Natural killer cell treated with Interleukin-12 subunit alpha and Interleukin-12 subunit beta and Interleukin-15 and Interleukin-18, amount 100 ng/mL, for 72 hours (primary cell): Measurements from ENCODE around the gene ZBTB18. TPM values are rescaled to one million over a fixed set of nuclear protein-coding genes. Genes with fewer than 3 reads are reported as not detected.
A peak's percentile ranks its signal among the peaks of the same experiment; 100 is the strongest.
"Not testable (repeated sequence)": the region's sequence is repeated elsewhere in the genome, so short reads cannot be mapped to it uniquely, and the experiment has no call there.

Experiments used
- ATAC-seq, 2 donors: fragments of 150-1000 bp; cut with Tn5 transposase in 1 of 2; sonication (Bioruptor Pico), chemical (Tn5 transposase) in 1 of 2; 2 replicates each; pipeline ENCODE4 v1.10.0; 2021
- DNase-seq: peaks from one replicate; pipeline ENCODE4 v3.0.0; 2022; ENCODE audit warnings: low spot score
- H3K27ac Mint-ChIP-seq, 2 donors: 1 replicate in 1 of 2; 2 replicates in 1 of 2; pipeline ENCODE4 v1.8.0; 2022; ENCODE audit warnings: mixed read lengths in 2 of 2, mild to moderate bottlenecking in 1 of 2, moderate library complexity in 1 of 2
- H3K27me3 Mint-ChIP-seq, 2 donors: 1 replicate in 1 of 2; 2 replicates in 1 of 2; pipeline ENCODE4 v1.8.0; 2022; ENCODE audit warnings: mixed read lengths in 2 of 2
- H3K36me3 Mint-ChIP-seq: one replicate; pipeline ENCODE4 v1.8.0; 2022; ENCODE audit warnings: mixed read lengths
- H3K4me1 Mint-ChIP-seq, 2 donors: 1 replicate in 1 of 2; 2 replicates in 1 of 2; pipeline ENCODE4 v1.8.0; 2022; ENCODE audit warnings: low read depth in 2 of 2, mixed read lengths in 2 of 2, mild to moderate bottlenecking in 1 of 2
- H3K4me3 Mint-ChIP-seq: one replicate; pipeline ENCODE4 v1.8.0; 2022; ENCODE audit warnings: mixed read lengths
- H3K9me3 Mint-ChIP-seq: 2 replicates; pipeline ENCODE4 v1.8.0; 2022; ENCODE audit warnings: mixed read lengths
- total RNA-seq, 2 donors: library from RNA; stranded (reverse); gene quantifications; one replicate each; pipeline ENCODE4 v1.2.3, GENCODE V29; 2022

Gene ZBTB18
- 1 to 10 TPM; 2.3 to 3.3 TPM for total RNA-seq

GRCh38 chr1:244050835-244051444, at the start of gene ZBTB18:
ZBTB18 (plus strand) TSS chr1:244051283; CDS start chr1:244051432, 149 bp downstream.
- no peak for ATAC-seq
- H3K4me3 Mint-ChIP-seq, result peak within 1 kb of the TSS; percentile 99
- no peaks in the 10 kb centered on the region for H3K9me3 Mint-ChIP-seq
- peak within 1 kb of the TSS; percentile 67 to 71 for H3K27ac Mint-ChIP-seq
- H3K27me3 Mint-ChIP-seq, result peaks cover 7 to 14% of the 10 kb centered on the region in 2 donors
- no peak for DNase-seq
- H3K36me3 Mint-ChIP-seq, result no peaks in the 10 kb centered on the region
- H3K4me1 Mint-ChIP-seq, result peaks cover 14 to 30% of the 10 kb centered on the region in 2 donors

GRCh38 chr1:244002721-244003120, 48.4 kb upstream of the ZBTB18 start:
- H3K36me3 Mint-ChIP-seq, result no peaks in the 10 kb centered on the region
- no peak for ATAC-seq
- no peaks in the 10 kb centered on the region for H3K9me3 Mint-ChIP-seq
- DNase-seq, result no peak
- H3K4me1 Mint-ChIP-seq, result peaks cover 12 to 13% of the 10 kb centered on the region in 2 donors
- peaks cover 7 to 31% of the 10 kb centered on the region in 2 donors for H3K27me3 Mint-ChIP-seq
- no peak overlapping the region for H3K27ac Mint-ChIP-seq
- H3K4me3 Mint-ChIP-seq, result no peak overlapping the region

GRCh38 chr1:244005455-244005854, 45.6 kb upstream of the ZBTB18 start:
- no peak overlapping the region for H3K27ac Mint-ChIP-seq
- no peak for DNase-seq
- H3K4me3 Mint-ChIP-seq, result no peak overlapping the region

GRCh38 chr1:244006381-244006901, 44.6 kb upstream of the ZBTB18 start:
- H3K27me3 Mint-ChIP-seq, result peaks cover 6 to 28% of the 10 kb centered on the region in 2 donors
- no peak for DNase-seq
- no peaks in the 10 kb centered on the region for H3K9me3 Mint-ChIP-seq
- H3K27ac Mint-ChIP-seq, result no peak overlapping the region
- no peak for ATAC-seq
- H3K4me3 Mint-ChIP-seq, result no peak overlapping the region
- peaks cover 12 to 13% of the 10 kb centered on the region in 2 donors for H3K4me1 Mint-ChIP-seq
- no peaks in the 10 kb centered on the region for H3K36me3 Mint-ChIP-seq

More at GRCh38 chr1:244005455-244005854, 45.6 kb upstream of the ZBTB18 start:
- peaks cover 12 to 13% of the 10 kb centered on the region in 2 donors for H3K4me1 Mint-ChIP-seq
- H3K27me3 Mint-ChIP-seq, result peaks cover 4 to 25% of the 10 kb centered on the region in 2 donors
- no peak for ATAC-seq
- no peaks in the 10 kb centered on the region for H3K9me3 Mint-ChIP-seq
- H3K36me3 Mint-ChIP-seq, result no peaks in the 10 kb centered on the region

- peaks cover 6 to 28% of the 10 kb centered on the region in 2 donors for H3K27me3 Mint-ChIP-seq
- DNase-seq (no peak), ATAC-seq (no peak)
- H3K4me3 Mint-ChIP-seq, result no peak overlapping the region
- no peaks in the 10 kb centered on the region for H3K9me3 Mint-ChIP-seq
- peaks cover 10 to 13% of the 10 kb centered on the region in 2 donors for H3K4me1 Mint-ChIP-seq
- H3K36me3 Mint-ChIP-seq, result no peaks in the 10 kb centered on the region
- H3K27ac Mint-ChIP-seq, result no peak overlapping the region
Measured at GRCh38 chr1:244006961-244007360, 44.1 kb upstream of the ZBTB18 start.

- H3K4me1 Mint-ChIP-seq, result no peaks in the 10 kb centered on the region
- no peak overlapping the region for H3K27ac Mint-ChIP-seq
- no peak overlapping the region for H3K4me3 Mint-ChIP-seq
- H3K9me3 Mint-ChIP-seq, result no peaks in the 10 kb centered on the region
- H3K27me3 Mint-ChIP-seq, result peaks cover 3 to 5% of the 10 kb centered on the region in 2 donors
- ATAC-seq (no peak), DNase-seq (no peak)
- H3K36me3 Mint-ChIP-seq, result no peaks in the 10 kb centered on the region
Measured at GRCh38 chr1:244010191-244010590, 40.9 kb upstream of the ZBTB18 start.

- DNase-seq (no peak), ATAC-seq (no peak)
- Mint-ChIP-seq H3K9me3 (no peaks in the 10 kb centered on the region), H3K27me3 (peaks cover 5 to 6% of the 10 kb centered on the region in 2 donors), H3K36me3 (no peaks in the 10 kb centered on the region), H3K4me3 (no peak overlapping the region), H3K27ac (no peak overlapping the region), H3K4me1 (no peaks in the 10 kb centered on the region)
Measured at GRCh38 chr1:244010703-244011123, 40.4 kb upstream of the ZBTB18 start.

- peaks cover 5 to 6% of the 10 kb centered on the region in 2 donors for H3K27me3 Mint-ChIP-seq
- no peaks in the 10 kb centered on the region for H3K9me3 Mint-ChIP-seq
- no peak overlapping the region for H3K27ac Mint-ChIP-seq
- H3K4me1 Mint-ChIP-seq, result no peaks in the 10 kb centered on the region
- H3K4me3 Mint-ChIP-seq, result no peak overlapping the region
- no peak for ATAC-seq
- no peak for DNase-seq
- no peaks in the 10 kb centered on the region for H3K36me3 Mint-ChIP-seq
Measured at GRCh38 chr1:244011271-244011670, 39.8 kb upstream of the ZBTB18 start.

- Mint-ChIP-seq H3K27ac (no peak overlapping the region), H3K27me3 (peaks cover 5 to 6% of the 10 kb centered on the region in 2 donors), H3K36me3 (no peaks in the 10 kb centered on the region), H3K4me1 (no peaks in the 10 kb centered on the region), H3K4me3 (no peak overlapping the region), H3K9me3 (no peaks in the 10 kb centered on the region)
- DNase-seq, result no peak
- ATAC-seq, result no peak
Measured at GRCh38 chr1:244011786-244012185, 39.3 kb upstream of the ZBTB18 start.

GRCh38 chr1:244012202-244012601, 38.9 kb upstream of the ZBTB18 start:
- H3K27ac Mint-ChIP-seq, result no peak overlapping the region

GRCh38 chr1:244013100-244013499, 38.0 kb upstream of the ZBTB18 start:
- Mint-ChIP-seq H3K36me3 (no peaks in the 10 kb centered on the region), H3K9me3 (no peaks in the 10 kb centered on the region), H3K27me3 (peaks cover 5 to 6% of the 10 kb centered on the region in 2 donors), H3K4me1 (no peaks in the 10 kb centered on the region), H3K27ac (no peak overlapping the region), H3K4me3 (no peak overlapping the region)
- no peak for DNase-seq
- no peak for ATAC-seq

More at GRCh38 chr1:244012202-244012601, 38.9 kb upstream of the ZBTB18 start:
- Mint-ChIP-seq H3K4me3 (no peak overlapping the region), H3K36me3 (no peaks in the 10 kb centered on the region), H3K9me3 (no peaks in the 10 kb centered on the region), H3K4me1 (no peaks in the 10 kb centered on the region), H3K27me3 (peaks cover 5 to 6% of the 10 kb centered on the region in 2 donors)
- ATAC-seq (no peak), DNase-seq (no peak)

GRCh38 chr1:244014862-244015261, 36.2 kb upstream of the ZBTB18 start:
- H3K27ac Mint-ChIP-seq, H3K4me3 Mint-ChIP-seq, H3K36me3 Mint-ChIP-seq, ATAC-seq, DNase-seq, H3K9me3 Mint-ChIP-seq, H3K4me1 Mint-ChIP-seq: not testable (repeated sequence)
- H3K27me3 Mint-ChIP-seq, result peaks cover 9 to 13% of the 10 kb centered on the region in 2 donors

GRCh38 chr1:244019982-244020485, 31.0 kb upstream of the ZBTB18 start:
- Mint-ChIP-seq H3K27ac (no peak overlapping the region), H3K4me3 (no peak overlapping the region), H3K27me3 (peaks cover 22 to 27% of the 10 kb centered on the region in 2 donors), H3K9me3 (no peaks in the 10 kb centered on the region), H3K36me3 (no peaks in the 10 kb centered on the region), H3K4me1 (no peaks in the 10 kb centered on the region)
- ATAC-seq, result no peak
- no peak for DNase-seq

- Mint-ChIP-seq H3K27ac (no peak overlapping the region), H3K9me3 (no peaks in the 10 kb centered on the region), H3K4me1 (no peaks in the 10 kb centered on the region), H3K27me3 (peaks cover 22 to 27% of the 10 kb centered on the region in 2 donors), H3K4me3 (no peak overlapping the region), H3K36me3 (no peaks in the 10 kb centered on the region)
- DNase-seq (no peak), ATAC-seq (no peak)
Measured at GRCh38 chr1:244021427-244021826, 29.7 kb upstream of the ZBTB18 start.
